Trophoblast cell (in vitro differentiated cells and primary cell): Measurements from ENCODE around the gene TFB1M.
"Not testable (repeated sequence)": the region's sequence is repeated elsewhere in the genome, so short reads cannot be mapped to it uniquely, and the experiment has no call there.

Experiments
- DNase-seq, 2 donors: peaks; one replicate each; pipeline ENCODE4 v3.0.0-alpha.2; 2016
- H2AFZ ChIP-seq: 2 replicates; pipeline ENCODE4 v1.6.1; 2013; ENCODE audit warnings: low read length, moderate library complexity, mild to moderate bottlenecking; ENCODE audit not compliant: insufficient read depth, poor library complexity
- H2AK5ac ChIP-seq: 2 replicates; pipeline ENCODE4 v1.6.1; 2013; ENCODE audit warnings: mild to moderate bottlenecking, low read length
- H2BK120ac ChIP-seq: 2 replicates; pipeline ENCODE4 v1.6.1; 2013; ENCODE audit warnings: low read length, mild to moderate bottlenecking, moderate library complexity; ENCODE audit not compliant: insufficient read depth, poor library complexity
- H2BK12ac ChIP-seq: 2 replicates; pipeline ENCODE4 v1.6.1; 2013; ENCODE audit warnings: mild to moderate bottlenecking, low read length, moderate library complexity
- H2BK5ac ChIP-seq: 2 replicates; pipeline ENCODE4 v1.6.1; 2013; ENCODE audit warnings: low read length, low read depth, moderate library complexity, mild to moderate bottlenecking; ENCODE audit not compliant: poor library complexity
- H3K14ac ChIP-seq: 2 replicates; pipeline ENCODE4 v1.6.1; 2013; ENCODE audit warnings: mild to moderate bottlenecking, low read length
- H3K18ac ChIP-seq: 2 replicates; pipeline ENCODE4 v1.6.1; 2013; ENCODE audit warnings: mild to moderate bottlenecking, low read length
- H3K23ac ChIP-seq: 2 replicates; pipeline ENCODE4 v1.6.1; 2013; ENCODE audit warnings: low read length
- H3K27ac ChIP-seq: 2 replicates; pipeline ENCODE4 v1.5.1; 2013; ENCODE audit warnings: low read depth, mild to moderate bottlenecking, inconsistent platforms, low read length, moderate library complexity
- H3K27me3 ChIP-seq: 2 replicates; pipeline ENCODE4 v1.6.1; 2013; ENCODE audit warnings: inconsistent platforms, mild to moderate bottlenecking, low read length, moderate library complexity; ENCODE audit not compliant: insufficient read depth
- H3K36me3 ChIP-seq, 2 experiments: 1 replicate in 1 of 2; 2 replicates in 1 of 2; pipeline ENCODE4 v1.6.1; 2013; ENCODE audit warnings: low read length in 2 of 2, mild to moderate bottlenecking in 2 of 2, moderate library complexity in 1 of 2; ENCODE audit not compliant: insufficient read depth in 2 of 2, control insufficient read depth in 1 of 2
- H3K4ac ChIP-seq: 2 replicates; pipeline ENCODE4 v1.6.1; 2013; ENCODE audit warnings: low read depth, mild to moderate bottlenecking, low read length, moderate library complexity
- H3K4me1 ChIP-seq, 2 experiments: 1 replicate in 1 of 2; 2 replicates in 1 of 2; pipeline ENCODE4 v1.6.1; 2013; ENCODE audit warnings: low read length in 2 of 2, mild to moderate bottlenecking in 2 of 2, moderate library complexity in 1 of 2; ENCODE audit not compliant: insufficient read depth in 2 of 2, control insufficient read depth in 1 of 2
- H3K4me2 ChIP-seq: 2 replicates; pipeline ENCODE4 v1.6.1; 2013; ENCODE audit warnings: inconsistent platforms, mild to moderate bottlenecking, low read length, moderate library complexity
- H3K4me3 ChIP-seq: 2 replicates; pipeline ENCODE4 v1.5.1; 2013; ENCODE audit warnings: mild to moderate bottlenecking, low read depth, low read length, inconsistent platforms
- H3K79me1 ChIP-seq: one replicate; pipeline ENCODE4 v1.6.1; 2013; ENCODE audit warnings: low read length
- H3K79me2 ChIP-seq: 2 replicates; pipeline ENCODE4 v1.6.1; 2013; ENCODE audit warnings: low read length, mild to moderate bottlenecking; ENCODE audit not compliant: control insufficient read depth, insufficient read depth, poor library complexity
- H3K9ac ChIP-seq: 2 replicates; pipeline ENCODE4 v1.6.1; 2013; ENCODE audit warnings: mild to moderate bottlenecking, low read length
- H3K9me3 ChIP-seq: 2 replicates; pipeline ENCODE4 v1.6.1; 2013; ENCODE audit warnings: low read depth, mild to moderate bottlenecking, control low read depth, inconsistent platforms, low read length; ENCODE audit not compliant: insufficient read depth
- H4K12ac ChIP-seq: 2 replicates; pipeline ENCODE4 v1.6.1; 2013; ENCODE audit warnings: low read depth, mild to moderate bottlenecking, low read length, moderate library complexity
- H4K8ac ChIP-seq: 2 replicates; pipeline ENCODE4 v1.6.1; 2013; ENCODE audit warnings: low read depth, mild to moderate bottlenecking, low read length, moderate library complexity
- H4K91ac ChIP-seq: one replicate; pipeline ENCODE4 v1.6.1; 2013; ENCODE audit warnings: low read depth, mild to moderate bottlenecking, low read length, moderate library complexity
- WGBS: extraction: QIAGEN DNeasy Blood & Tissue Kit; methylation state at CpG from one replicate; pipeline ENCODE4 v1.1.7; 2013; ENCODE audit warnings: missing lambda C conversion rate; ENCODE audit not compliant: insufficient read length, insufficient coverage; ENCODE audit errors: extremely low coverage; 5-methylcytosine and 5-hydroxymethylcytosine counted together

The TFB1M gene

GRCh38 chr6:155341130-155341828, 27.0 kb upstream of the TFB1M start:
- Histone ChIP-seq H3K4me1 (no peaks in the 10 kb centered on the region), H3K4me3 (no peak overlapping the region), H3K23ac (no peak overlapping the region), H4K12ac (no peak overlapping the region), H3K27me3 (no peaks in the 10 kb centered on the region), H2AFZ (no peak overlapping the region), H3K14ac (no peak overlapping the region), H3K4ac (no peak overlapping the region), H3K27ac (no peak overlapping the region), H2AK5ac (no peak overlapping the region), H4K91ac (no peak overlapping the region), H2BK5ac (no peak overlapping the region), H3K36me3 (no peaks in the 10 kb centered on the region), H3K18ac (no peak overlapping the region), H3K4me2 (no peak overlapping the region), H3K79me2 (no peaks in the 10 kb centered on the region), H2BK120ac (no peak overlapping the region), H3K9ac (no peak overlapping the region), H3K79me1 (no peaks in the 10 kb centered on the region), H3K9me3 (no peaks in the 10 kb centered on the region), H4K8ac (no peak overlapping the region), H2BK12ac (no peak overlapping the region)
- DNase-seq: no peak
- no CpG with 5 or more reads among the region's 2 CpGs for WGBS

GRCh38 chr6:155340464-155341129, 26.3 kb upstream of the TFB1M start:
- no peak overlapping the region for H3K27ac ChIP-seq
- no peaks in the 10 kb centered on the region for H3K9me3 ChIP-seq
- no peaks in the 10 kb centered on the region for H3K4me1 ChIP-seq
- no CpG with 5 or more reads among the region's 2 CpGs for WGBS
- H2BK12ac ChIP-seq: no peak overlapping the region
- H2AFZ ChIP-seq: no peak overlapping the region
- H3K79me1 ChIP-seq: no peaks in the 10 kb centered on the region
- H2BK120ac ChIP-seq: no peak overlapping the region
- no peak overlapping the region for H3K23ac ChIP-seq
- no peak overlapping the region for H4K91ac ChIP-seq
- H3K4ac ChIP-seq: no peak overlapping the region
- no peak overlapping the region for H3K4me3 ChIP-seq
- H3K27me3 ChIP-seq: no peaks in the 10 kb centered on the region
- H4K12ac ChIP-seq: no peak overlapping the region
- H3K4me2 ChIP-seq: no peak overlapping the region
- no peak overlapping the region for H3K14ac ChIP-seq
- H3K18ac ChIP-seq: no peak overlapping the region
- H2AK5ac ChIP-seq: no peak overlapping the region
- H4K8ac ChIP-seq: no peak overlapping the region
- H3K36me3 ChIP-seq: no peaks in the 10 kb centered on the region
- no peak overlapping the region for H2BK5ac ChIP-seq
- no peak for DNase-seq
- H3K9ac ChIP-seq: no peak overlapping the region
- no peaks in the 10 kb centered on the region for H3K79me2 ChIP-seq

GRCh38 chr6:155339929-155340328, 25.6 kb upstream of the TFB1M start:
- WGBS: no CpG with 5 or more reads among the region's 4 CpGs

GRCh38 chr6:155338237-155338636, 24.0 kb upstream of the TFB1M start:
- not testable (repeated sequence) for H2AK5ac ChIP-seq, H3K4me1 ChIP-seq, H3K4me2 ChIP-seq, DNase-seq, H2BK120ac ChIP-seq, H3K9me3 ChIP-seq, H3K4ac ChIP-seq, H3K79me2 ChIP-seq, H3K18ac ChIP-seq, H3K4me3 ChIP-seq, H3K27me3 ChIP-seq, H4K8ac ChIP-seq, H2BK12ac ChIP-seq, H4K91ac ChIP-seq, H3K36me3 ChIP-seq, H3K27ac ChIP-seq, H3K23ac ChIP-seq, H4K12ac ChIP-seq, H2AFZ ChIP-seq, H2BK5ac ChIP-seq, H3K79me1 ChIP-seq, H3K14ac ChIP-seq, H3K9ac ChIP-seq

More at GRCh38 chr6:155339929-155340328, 25.6 kb upstream of the TFB1M start:
- H3K4me3 ChIP-seq, H2BK5ac ChIP-seq, H3K9me3 ChIP-seq, H4K91ac ChIP-seq, H2AFZ ChIP-seq, H2BK120ac ChIP-seq, H3K36me3 ChIP-seq, H3K18ac ChIP-seq, H3K27ac ChIP-seq, H3K23ac ChIP-seq, H3K27me3 ChIP-seq, H4K12ac ChIP-seq, H3K79me2 ChIP-seq, H3K4me1 ChIP-seq, H3K14ac ChIP-seq, H3K4ac ChIP-seq, DNase-seq, H3K9ac ChIP-seq, H3K4me2 ChIP-seq, H2AK5ac ChIP-seq, H2BK12ac ChIP-seq, H3K79me1 ChIP-seq, H4K8ac ChIP-seq: not testable (repeated sequence)
